ENCODE results near the gene HEPH. TPM values are rescaled to one million over a fixed set of nuclear protein-coding genes. Genes with fewer than 3 reads are reported as not detected.
"Not testable (repeated sequence)": the region's sequence is repeated elsewhere in the genome, so short reads cannot be mapped to it uniquely, and the experiment has no call there.

The HEPH gene
- total RNA-seq, 1 donor from 2014 or later: 16.9 TPM

GRCh38 chrX:66233209-66233608, 69.2 kb downstream of the HEPH start:
- H3K36me3 ChIP-seq: no peaks in the 10 kb centered on the region
- no peaks in the 10 kb centered on the region for H3K4me1 ChIP-seq
- intact Hi-C loops (cut with DNase I): no loop called here
- no peak for TF ChIP-seq CTCF (IDR thresholded peaks at IDR 0.05)
- ATAC-seq: no peak
- no peak overlapping the region for H3K27ac ChIP-seq
- no peak overlapping the region for H3K4me3 ChIP-seq
- no peaks in the 10 kb centered on the region for H3K9me3 ChIP-seq
- H3K27me3 ChIP-seq: no peaks in the 10 kb centered on the region
- no peak for DNase-seq

GRCh38 chrX:66233904-66234303, 69.9 kb downstream of the HEPH start:
- H3K36me3 ChIP-seq; H3K27ac ChIP-seq; ATAC-seq; H3K4me1 ChIP-seq; H3K4me3 ChIP-seq; H3K9me3 ChIP-seq; DNase-seq; intact Hi-C loops (cut with DNase I); H3K27me3 ChIP-seq: not testable (repeated sequence)

- Histone ChIP-seq H3K9me3 (no peaks in the 10 kb centered on the region), H3K4me3 (no peak overlapping the region), H3K27ac (no peak overlapping the region), H3K27me3 (no peaks in the 10 kb centered on the region), H3K36me3 (no peaks in the 10 kb centered on the region), H3K4me1 (no peaks in the 10 kb centered on the region)
- intact Hi-C loops (cut with DNase I): no loop called here
- no peak for TF ChIP-seq CTCF (IDR thresholded peaks at IDR 0.05)
- DNase-seq: no peak
- ATAC-seq: no peak
These were observed 91.4 kb downstream of the HEPH start for GRCh38 chrX:66255359-66255967.

GRCh38 chrX:66262807-66263206, 98.8 kb downstream of the HEPH start:
- intact Hi-C loops (cut with DNase I): no loop called here
- ATAC-seq: no peak
- Histone ChIP-seq H3K9me3 (no peaks in the 10 kb centered on the region), H3K36me3 (no peaks in the 10 kb centered on the region), H3K27me3 (no peaks in the 10 kb centered on the region), H3K27ac (no peak overlapping the region), H3K4me1 (no peaks in the 10 kb centered on the region), H3K4me3 (no peak overlapping the region)
- TF ChIP-seq CTCF (IDR thresholded peaks at IDR 0.05): no peak
- DNase-seq: no peak

Other genes with a start within 250 kb of the HEPH start
- 237 TPM for gene VSIG4, start 124.2 kb upstream of the HEPH start, total RNA-seq